Ishikawa (cell line): ENCODE measurements around the gene GNAO1.

ENCODE experiments used
- TAF1 ChIP-seq: IDR thresholded peaks from 2 replicates; pipeline ENCODE4 v1.6.1; 2012; ENCODE audit warnings: low read depth, mild to moderate bottlenecking
- YY1 ChIP-seq: IDR thresholded peaks from 2 replicates; pipeline ENCODE4 v1.6.1; 2012; ENCODE audit warnings: low read depth
- ZBTB7A ChIP-seq: IDR thresholded peaks from 2 replicates; pipeline ENCODE4 v1.6.1; 2012; ENCODE audit warnings: low read depth
- TF ChIP-seq, protein P1 (sequence below): IDR thresholded peaks from 2 replicates; pipeline ENCODE4 v1.6.1; 2012; ENCODE audit warnings: low read depth, mild to moderate bottlenecking
- TF ChIP-seq, protein P2 (sequence below): IDR thresholded peaks from 2 replicates; pipeline ENCODE4 v1.6.1; 2012

DNA sequence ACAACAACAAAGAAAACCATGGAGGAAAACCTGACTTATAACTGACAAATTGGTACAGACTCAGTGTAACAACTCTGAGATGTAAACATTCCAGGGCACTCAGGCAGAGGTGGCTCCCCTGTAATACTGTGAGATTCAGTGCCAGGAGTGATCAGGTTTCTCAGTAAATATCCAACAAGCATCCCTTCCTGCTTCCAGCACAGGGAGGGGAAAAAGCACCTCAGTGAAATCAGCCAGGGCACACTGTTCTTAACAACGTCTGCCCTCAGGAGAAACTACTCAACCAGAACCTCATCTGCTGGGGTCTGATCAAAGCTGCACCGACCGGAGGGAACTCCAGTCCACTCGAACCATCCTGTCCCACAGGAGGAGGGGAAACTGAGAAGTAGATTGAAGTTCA lies 181.7 kb downstream of the GNAO1 start:
- TF ChIP-seq TAF1 (no peak), ZBTB7A (no peak), YY1 (no peak)
- TF ChIP-seq, protein P1, sequence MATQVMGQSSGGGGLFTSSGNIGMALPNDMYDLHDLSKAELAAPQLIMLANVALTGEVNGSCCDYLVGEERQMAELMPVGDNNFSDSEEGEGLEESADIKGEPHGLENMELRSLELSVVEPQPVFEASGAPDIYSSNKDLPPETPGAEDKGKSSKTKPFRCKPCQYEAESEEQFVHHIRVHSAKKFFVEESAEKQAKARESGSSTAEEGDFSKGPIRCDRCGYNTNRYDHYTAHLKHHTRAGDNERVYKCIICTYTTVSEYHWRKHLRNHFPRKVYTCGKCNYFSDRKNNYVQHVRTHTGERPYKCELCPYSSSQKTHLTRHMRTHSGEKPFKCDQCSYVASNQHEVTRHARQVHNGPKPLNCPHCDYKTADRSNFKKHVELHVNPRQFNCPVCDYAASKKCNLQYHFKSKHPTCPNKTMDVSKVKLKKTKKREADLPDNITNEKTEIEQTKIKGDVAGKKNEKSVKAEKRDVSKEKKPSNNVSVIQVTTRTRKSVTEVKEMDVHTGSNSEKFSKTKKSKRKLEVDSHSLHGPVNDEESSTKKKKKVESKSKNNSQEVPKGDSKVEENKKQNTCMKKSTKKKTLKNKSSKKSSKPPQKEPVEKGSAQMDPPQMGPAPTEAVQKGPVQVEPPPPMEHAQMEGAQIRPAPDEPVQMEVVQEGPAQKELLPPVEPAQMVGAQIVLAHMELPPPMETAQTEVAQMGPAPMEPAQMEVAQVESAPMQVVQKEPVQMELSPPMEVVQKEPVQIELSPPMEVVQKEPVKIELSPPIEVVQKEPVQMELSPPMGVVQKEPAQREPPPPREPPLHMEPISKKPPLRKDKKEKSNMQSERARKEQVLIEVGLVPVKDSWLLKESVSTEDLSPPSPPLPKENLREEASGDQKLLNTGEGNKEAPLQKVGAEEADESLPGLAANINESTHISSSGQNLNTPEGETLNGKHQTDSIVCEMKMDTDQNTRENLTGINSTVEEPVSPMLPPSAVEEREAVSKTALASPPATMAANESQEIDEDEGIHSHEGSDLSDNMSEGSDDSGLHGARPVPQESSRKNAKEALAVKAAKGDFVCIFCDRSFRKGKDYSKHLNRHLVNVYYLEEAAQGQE, result no peak
- TF ChIP-seq, protein P2, sequence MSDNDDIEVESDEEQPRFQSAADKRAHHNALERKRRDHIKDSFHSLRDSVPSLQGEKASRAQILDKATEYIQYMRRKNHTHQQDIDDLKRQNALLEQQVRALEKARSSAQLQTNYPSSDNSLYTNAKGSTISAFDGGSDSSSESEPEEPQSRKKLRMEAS, result no peak
